Measurements from ENCODE around the gene SMIM35. TPM values are rescaled to one million over a fixed set of nuclear protein-coding genes. Genes with fewer than 3 reads are reported as not detected.

Gene SMIM35
- total RNA-seq, 6 donors from 2014 or later: not detected

- no peak for DNase-seq
- TF ChIP-seq POLR2A (IDR thresholded peaks at IDR 0.05) (no peak), POLR2AphosphoS5 (IDR thresholded peaks at IDR 0.05) (no peak), EP300 (IDR thresholded peaks at IDR 0.05) (no peak)
- TF ChIP-seq, protein P1, sequence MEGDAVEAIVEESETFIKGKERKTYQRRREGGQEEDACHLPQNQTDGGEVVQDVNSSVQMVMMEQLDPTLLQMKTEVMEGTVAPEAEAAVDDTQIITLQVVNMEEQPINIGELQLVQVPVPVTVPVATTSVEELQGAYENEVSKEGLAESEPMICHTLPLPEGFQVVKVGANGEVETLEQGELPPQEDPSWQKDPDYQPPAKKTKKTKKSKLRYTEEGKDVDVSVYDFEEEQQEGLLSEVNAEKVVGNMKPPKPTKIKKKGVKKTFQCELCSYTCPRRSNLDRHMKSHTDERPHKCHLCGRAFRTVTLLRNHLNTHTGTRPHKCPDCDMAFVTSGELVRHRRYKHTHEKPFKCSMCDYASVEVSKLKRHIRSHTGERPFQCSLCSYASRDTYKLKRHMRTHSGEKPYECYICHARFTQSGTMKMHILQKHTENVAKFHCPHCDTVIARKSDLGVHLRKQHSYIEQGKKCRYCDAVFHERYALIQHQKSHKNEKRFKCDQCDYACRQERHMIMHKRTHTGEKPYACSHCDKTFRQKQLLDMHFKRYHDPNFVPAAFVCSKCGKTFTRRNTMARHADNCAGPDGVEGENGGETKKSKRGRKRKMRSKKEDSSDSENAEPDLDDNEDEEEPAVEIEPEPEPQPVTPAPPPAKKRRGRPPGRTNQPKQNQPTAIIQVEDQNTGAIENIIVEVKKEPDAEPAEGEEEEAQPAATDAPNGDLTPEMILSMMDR (IDR thresholded peaks at IDR 0.05): no peak
- Histone ChIP-seq H3K4me1 (peaks cover 9 to 50% (median 43%) of the 10 kb centered on the region in 4 donors), H3K4me3 (no peak overlapping the region), H3K27ac (peak overlapping the region; percentile 66 to 78 (median 76)), H3K36me3 (no peaks in the 10 kb centered on the region), H3K9me3 (no peaks in the 10 kb centered on the region), H3K27me3 (no peaks in the 10 kb centered on the region)
- no peak for ATAC-seq (ENCODE audit: low FRiP score in 2 of 2)
- WGBS, 2 donors: 83% methylated on average over 5 of the region's 5 CpGs
Observed at GRCh38 chr11:118007040-118007439, 79.7 kb downstream of the SMIM35 start.

- Histone ChIP-seq H3K27ac (peak overlapping the region in 1 of 4 donors; percentile 31), H3K4me1 (peaks cover 12 to 45% (median 43%) of the 10 kb centered on the region in 4 donors), H3K27me3 (no peaks in the 10 kb centered on the region), H3K36me3 (no peaks in the 10 kb centered on the region), H3K9me3 (no peaks in the 10 kb centered on the region), H3K4me3 (no peak overlapping the region)
- ATAC-seq (ENCODE audit: low FRiP score in 2 of 2) (no peak), DNase-seq (no peak)
- no peak for TF ChIP-seq EP300 (IDR thresholded peaks at IDR 0.05)
- no peak for TF ChIP-seq POLR2AphosphoS5 (IDR thresholded peaks at IDR 0.05)
- TF ChIP-seq, protein P1 (IDR thresholded peaks at IDR 0.05): no peak
- no peak for TF ChIP-seq POLR2A (IDR thresholded peaks at IDR 0.05)
- WGBS, 2 donors: 81 to 82% methylated on average over 4 of the region's 4 CpGs
Observed at GRCh38 chr11:118006153-118006534, 80.6 kb downstream of the SMIM35 start.

- DNase-seq (peak in 1 of 2 donors; percentile 48), ATAC-seq (ENCODE audit: low FRiP score in 2 of 2) (no peak)
- Histone ChIP-seq H3K4me1 (peaks cover 10 to 49% (median 41%) of the 10 kb centered on the region in 4 donors), H3K36me3 (no peaks in the 10 kb centered on the region), H3K27me3 (no peaks in the 10 kb centered on the region), H3K9me3 (no peaks in the 10 kb centered on the region), H3K27ac (peak overlapping the region in 1 of 4 donors; percentile 43), H3K4me3 (no peak overlapping the region)
- TF ChIP-seq POLR2AphosphoS5 (IDR thresholded peaks at IDR 0.05) (no peak), POLR2A (IDR thresholded peaks at IDR 0.05) (no peak), EP300 (IDR thresholded peaks at IDR 0.05) (no peak)
- TF ChIP-seq, protein P1 (IDR thresholded peaks at IDR 0.05): no peak
- 87 to 94% methylated on average over 12 of the region's 12 CpGs for WGBS, 2 donors
Observed at GRCh38 chr11:118005224-118006152, 81.3 kb downstream of the SMIM35 start.

GRCh38 chr11:118004543-118005223, 82.1 kb downstream of the SMIM35 start:
- Histone ChIP-seq H3K27me3 (no peaks in the 10 kb centered on the region), H3K27ac (peak overlapping the region in 1 of 4 donors; percentile 43), H3K9me3 (no peaks in the 10 kb centered on the region), H3K4me3 (no peak overlapping the region), H3K36me3 (no peaks in the 10 kb centered on the region), H3K4me1 (peaks cover 8 to 54% (median 34%) of the 10 kb centered on the region in 4 donors)
- ATAC-seq (ENCODE audit: low FRiP score in 2 of 2) (no peak), DNase-seq (no peak)
- no peak for TF ChIP-seq POLR2A (IDR thresholded peaks at IDR 0.05)
- TF ChIP-seq POLR2AphosphoS5 (IDR thresholded peaks at IDR 0.05): no peak
- TF ChIP-seq, protein P1 (IDR thresholded peaks at IDR 0.05): no peak
- TF ChIP-seq EP300 (IDR thresholded peaks at IDR 0.05): no peak
- 89 to 95% methylated on average over 5 to 7 of the region's 7 CpGs for WGBS, 2 donors

Measured in upper lobe of left lung (tissue), 6 donors.